SW 1271 (cell line): ENCODE results near the gene LOXL4.
"Not testable (repeated sequence)": the region's sequence is repeated elsewhere in the genome, so short reads cannot be mapped to it uniquely, and the experiment has no call there.

Source experiments
- DNase-seq, 2 experiments: peaks; one replicate each; lab custom pipeline; 2025; lab: John Stamatoyannopoulos, UW

The LOXL4 gene

GRCh38 chr10:98244141-98244540 is 23.9 kb downstream of the LOXL4 start:
- DNase-seq, result no peak

GRCh38 chr10:98242823-98243222 is 25.2 kb downstream of the LOXL4 start:
- peak in 1 of 2 experiments; percentile 27 for DNase-seq

GRCh38 chr10:98240524-98240923 is 27.5 kb downstream of the LOXL4 start:
- no peak for DNase-seq

- no peak for DNase-seq
These were observed 29.6 kb downstream of the LOXL4 start for GRCh38 chr10:98238391-98238790.

- no peak for DNase-seq
These were observed 31.1 kb downstream of the LOXL4 start for GRCh38 chr10:98236862-98237261.

- no peak for DNase-seq
These were observed 32.1 kb downstream of the LOXL4 start for GRCh38 chr10:98235846-98236245.

GRCh38 chr10:98231417-98231816 is 36.6 kb downstream of the LOXL4 start:
- no peak for DNase-seq

GRCh38 chr10:98228266-98228665 is 39.7 kb downstream of the LOXL4 start:
- not testable (repeated sequence) for DNase-seq

- not testable (repeated sequence) for DNase-seq
These were observed 40.3 kb downstream of the LOXL4 start for GRCh38 chr10:98227713-98228112.

GRCh38 chr10:98226508-98227144 is 41.4 kb downstream of the LOXL4 start:
- DNase-seq, result no peak

- no peak for DNase-seq
These were observed 43.0 kb downstream of the LOXL4 start for GRCh38 chr10:98224996-98225395.

GRCh38 chr10:98224509-98224908 is 43.5 kb downstream of the LOXL4 start:
- DNase-seq, result no peak

GRCh38 chr10:98223874-98224273 is 44.1 kb downstream of the LOXL4 start:
- DNase-seq, result no peak

- no peak for DNase-seq
These were observed 50.2 kb downstream of the LOXL4 start for GRCh38 chr10:98217801-98218200.

GRCh38 chr10:98215373-98215772 is 52.6 kb downstream of the LOXL4 start:
- no peak for DNase-seq

- DNase-seq, result no peak
These were observed 54.3 kb downstream of the LOXL4 start for GRCh38 chr10:98213740-98214139.

- DNase-seq, result no peak
These were observed 55.8 kb downstream of the LOXL4 start for GRCh38 chr10:98212196-98212595.

GRCh38 chr10:98209441-98209840 is 58.6 kb downstream of the LOXL4 start:
- no peak for DNase-seq

GRCh38 chr10:98208925-98209324 is 59.1 kb downstream of the LOXL4 start:
- no peak for DNase-seq

GRCh38 chr10:98205351-98205750 is 62.6 kb downstream of the LOXL4 start:
- no peak for DNase-seq

- DNase-seq, result no peak
These were observed 65.6 kb downstream of the LOXL4 start for GRCh38 chr10:98202378-98202777.

GRCh38 chr10:98201760-98202159 is 66.2 kb downstream of the LOXL4 start:
- DNase-seq, result no peak
